Right lobe of liver (tissue), 4 donors: ENCODE results near the gene RASSF10.

Experiments used
- POLR2A ChIP-seq: fragments of 450-650 bp; IDR thresholded peaks from one replicate; pipeline ENCODE4 v1.6.1; 2017; ENCODE audit warnings: antibody characterized with exemption, mild to moderate bottlenecking
- TF ChIP-seq, protein P1 (sequence below), 4 donors: fragments of 200-600 bp in 3 of 4; fragments of 450-650 bp in 1 of 4; IDR thresholded peaks; one replicate each; pipeline versions ENCODE4 v1.5.1 to v1.8.0; 2016 to 2022; ENCODE audit warnings: antibody characterized with exemption in 4 of 4, mild to moderate bottlenecking in 2 of 4
- donor health status: DM: no; HTN: no; CAD: no.
- donor health status: DM: no; HTN: no; CAD: no.
- donor health status: DM: no; HTN: yes; CAD: no.

DNA sequence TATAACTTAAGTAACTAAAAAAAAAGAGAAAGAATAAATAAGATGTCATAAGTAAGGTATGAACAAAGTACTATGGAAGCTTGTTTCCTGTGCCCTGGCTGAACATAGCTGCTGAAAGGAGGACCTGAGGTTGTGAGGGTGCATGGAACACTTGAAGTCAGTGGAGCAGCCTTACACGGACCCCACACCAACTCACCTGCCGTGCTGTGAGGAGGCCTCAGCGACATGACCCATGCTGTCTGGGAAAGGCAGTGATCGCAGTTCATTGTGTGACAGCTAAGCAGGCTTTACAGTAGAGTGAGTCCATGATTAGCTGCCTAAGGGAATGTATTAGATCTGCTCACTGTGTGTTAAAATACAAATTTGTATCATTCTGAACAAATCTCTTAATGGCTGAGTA lies 17.6 kb downstream of the RASSF10 start:
- TF ChIP-seq POLR2A, result no peak
- TF ChIP-seq, protein P1, sequence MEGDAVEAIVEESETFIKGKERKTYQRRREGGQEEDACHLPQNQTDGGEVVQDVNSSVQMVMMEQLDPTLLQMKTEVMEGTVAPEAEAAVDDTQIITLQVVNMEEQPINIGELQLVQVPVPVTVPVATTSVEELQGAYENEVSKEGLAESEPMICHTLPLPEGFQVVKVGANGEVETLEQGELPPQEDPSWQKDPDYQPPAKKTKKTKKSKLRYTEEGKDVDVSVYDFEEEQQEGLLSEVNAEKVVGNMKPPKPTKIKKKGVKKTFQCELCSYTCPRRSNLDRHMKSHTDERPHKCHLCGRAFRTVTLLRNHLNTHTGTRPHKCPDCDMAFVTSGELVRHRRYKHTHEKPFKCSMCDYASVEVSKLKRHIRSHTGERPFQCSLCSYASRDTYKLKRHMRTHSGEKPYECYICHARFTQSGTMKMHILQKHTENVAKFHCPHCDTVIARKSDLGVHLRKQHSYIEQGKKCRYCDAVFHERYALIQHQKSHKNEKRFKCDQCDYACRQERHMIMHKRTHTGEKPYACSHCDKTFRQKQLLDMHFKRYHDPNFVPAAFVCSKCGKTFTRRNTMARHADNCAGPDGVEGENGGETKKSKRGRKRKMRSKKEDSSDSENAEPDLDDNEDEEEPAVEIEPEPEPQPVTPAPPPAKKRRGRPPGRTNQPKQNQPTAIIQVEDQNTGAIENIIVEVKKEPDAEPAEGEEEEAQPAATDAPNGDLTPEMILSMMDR (IDR thresholded peaks at IDR 0.05), result no peak
